ENCODE measurements around the gene CDC6. TPM values are rescaled to one million over a fixed set of nuclear protein-coding genes. Genes with fewer than 3 reads are reported as not detected.

CDC6 gene
- total RNA-seq, 1 donor from 2014 or later, result 1.0 TPM

DNA sequence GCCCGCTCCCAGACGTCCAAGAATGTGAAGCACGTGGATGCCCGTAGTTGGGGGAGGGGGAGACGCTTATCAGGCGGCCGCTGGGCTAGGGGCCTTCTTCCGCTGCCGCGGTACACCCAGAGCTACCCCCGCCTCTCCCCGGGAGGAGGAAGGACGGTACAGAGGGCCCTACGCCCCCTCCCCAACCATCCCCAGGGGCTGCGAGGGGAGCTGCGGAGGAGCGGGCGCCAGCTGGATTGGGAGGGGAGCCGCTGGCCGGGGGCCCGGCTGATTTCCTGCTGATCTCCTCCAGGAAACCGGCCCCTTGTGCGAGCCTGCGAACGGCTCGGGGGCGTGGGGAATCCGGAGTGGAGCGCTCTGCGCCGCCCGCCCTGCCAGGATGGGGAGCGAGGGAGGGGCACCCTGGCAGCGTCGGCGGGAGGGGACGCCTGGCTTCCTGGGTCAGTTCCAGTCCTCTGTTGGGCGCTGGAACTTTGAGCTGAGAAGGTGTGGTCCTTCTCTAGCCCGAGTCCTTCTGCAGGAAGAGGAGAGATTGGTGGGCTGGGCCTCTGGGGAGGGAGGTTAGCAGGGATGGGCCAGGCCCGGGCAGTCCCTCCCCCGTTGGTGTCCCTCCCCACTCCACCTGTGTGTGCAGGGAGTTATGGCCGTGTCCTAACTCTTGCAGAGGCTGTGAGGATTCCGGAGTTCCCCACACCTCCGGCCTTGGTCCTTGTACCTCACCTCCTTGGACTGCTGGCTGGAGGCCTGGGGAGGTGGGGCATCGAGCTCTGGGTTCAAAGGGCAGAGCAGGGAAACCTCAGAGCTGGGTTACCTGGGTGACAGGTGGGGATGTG is 57.7 kb downstream of the CDC6 start:
- intact Hi-C loops (cut with DNase I), result no loop called here
- DNase-seq (ENCODE audit: low spot score), result peak; percentile 84
- ATAC-seq, result peak; percentile 37

DNA sequence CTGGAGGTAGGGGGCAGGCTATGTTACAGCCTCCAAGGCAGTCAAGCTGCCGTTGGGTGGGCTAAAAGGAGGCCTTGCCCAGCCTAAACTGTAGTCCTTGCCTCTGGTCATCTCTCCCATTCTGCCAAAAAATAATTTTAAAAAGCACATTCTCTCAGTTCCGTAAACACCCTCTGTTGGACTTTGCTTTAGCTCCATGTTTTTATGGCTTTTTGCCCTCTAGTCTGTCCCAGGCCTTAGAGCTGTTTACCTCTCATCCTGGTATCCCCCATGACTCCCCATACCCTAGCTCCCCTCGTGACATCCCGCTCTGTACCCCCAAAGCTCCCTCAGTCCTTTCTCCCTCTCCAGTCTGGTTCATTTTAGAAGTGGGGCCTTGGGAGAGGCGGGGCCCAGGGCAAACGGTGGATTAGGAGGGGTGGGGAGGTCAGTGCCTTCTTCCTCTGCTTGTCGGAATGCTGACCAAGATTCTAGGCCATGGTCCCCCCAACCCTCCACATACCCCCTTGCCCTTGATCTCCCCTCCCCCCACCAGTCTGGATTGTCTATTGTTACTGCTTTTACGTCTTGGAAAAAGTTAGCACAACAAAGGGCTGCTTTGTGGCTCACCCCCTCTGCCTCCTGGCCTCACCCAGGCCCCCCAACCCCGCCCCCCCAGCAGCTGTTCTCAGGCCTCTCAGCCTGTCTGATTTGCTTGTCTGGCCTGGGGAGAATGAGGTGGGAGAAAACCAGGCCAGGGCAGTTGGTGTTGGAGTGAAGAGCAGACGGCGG is 58.5 kb downstream of the CDC6 start:
- intact Hi-C loops (cut with DNase I), result no loop called here
- DNase-seq (ENCODE audit: low spot score) (no peak), ATAC-seq (peak; percentile 1)

DNA sequence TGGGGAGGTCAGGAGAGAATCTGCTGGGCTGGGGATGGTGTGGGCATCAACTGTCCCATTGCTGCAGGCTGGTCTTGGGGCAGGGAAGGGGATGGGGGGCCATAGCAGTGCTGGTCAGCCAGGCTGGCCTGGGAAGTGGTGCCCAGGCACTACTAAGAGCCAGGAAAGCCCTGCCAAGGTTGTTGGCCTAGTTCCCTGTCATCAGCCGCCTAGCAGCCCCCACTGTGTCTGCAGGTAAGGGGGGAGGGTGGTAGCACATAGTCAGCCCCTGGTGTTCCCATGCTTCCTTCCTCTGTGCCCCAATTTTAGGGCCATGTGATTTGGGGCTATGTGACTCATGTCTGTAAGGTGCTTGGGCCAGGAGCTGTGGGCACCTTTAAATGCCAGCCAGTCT is 59.1 kb downstream of the CDC6 start:
- DNase-seq (ENCODE audit: low spot score), result no peak
- intact Hi-C loops (cut with DNase I), result no loop called here
- ATAC-seq, result no peak

DNA sequence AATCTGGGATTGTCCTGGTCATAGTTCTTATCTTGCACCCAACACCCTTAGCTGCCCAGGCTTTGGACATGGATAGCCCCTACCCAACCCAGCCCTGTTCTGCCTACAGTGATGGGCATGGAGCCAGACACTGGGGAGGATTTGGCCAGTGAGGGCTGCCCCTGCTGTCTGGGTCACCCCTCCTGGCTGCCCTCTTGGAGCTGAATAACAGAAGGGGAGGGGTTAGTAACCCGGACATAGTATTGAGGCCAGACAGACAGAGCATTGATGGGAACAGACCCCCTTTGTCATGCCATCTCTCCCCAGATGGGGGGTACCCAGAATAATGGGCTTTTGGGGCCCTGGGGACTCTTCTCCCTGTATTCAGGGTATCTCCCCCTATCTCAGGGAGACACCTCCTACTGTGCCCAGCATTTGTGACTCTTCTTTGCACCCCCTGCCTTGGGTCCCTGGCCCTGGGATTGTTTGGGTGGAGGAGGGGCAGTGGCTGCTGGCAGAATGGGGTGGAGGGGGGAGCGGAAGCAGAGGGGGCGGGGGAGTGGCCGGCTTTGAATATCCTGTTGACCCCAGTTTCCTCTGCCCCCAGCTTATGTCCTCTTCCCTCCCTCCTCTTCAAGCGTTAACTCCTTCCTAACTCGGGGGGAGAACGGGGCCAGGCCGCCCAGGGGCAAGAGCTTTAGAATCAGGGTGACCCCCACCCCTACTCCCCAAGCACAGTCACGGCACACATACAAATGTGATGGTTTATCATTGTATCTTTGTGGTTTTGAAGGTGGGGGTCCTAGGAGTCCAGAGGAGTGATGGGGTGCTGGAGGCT is 59.8 kb downstream of the CDC6 start:
- DNase-seq (ENCODE audit: low spot score), result no peak

DNA sequence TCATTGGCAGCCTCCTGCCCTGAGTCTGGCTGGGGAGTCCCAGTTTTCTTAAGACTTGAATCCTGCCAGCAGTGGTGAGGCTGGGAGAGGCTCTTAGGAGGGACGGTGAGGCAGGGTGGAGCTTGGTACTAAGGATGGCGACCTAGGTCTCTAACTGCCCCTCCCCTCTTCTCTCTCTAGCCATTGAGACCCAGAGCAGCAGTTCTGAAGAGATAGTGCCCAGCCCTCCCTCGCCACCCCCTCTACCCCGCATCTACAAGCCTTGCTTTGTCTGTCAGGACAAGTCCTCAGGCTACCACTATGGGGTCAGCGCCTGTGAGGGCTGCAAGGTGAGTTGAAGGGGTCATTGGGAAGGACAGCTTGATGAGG is 60.4 kb downstream of the CDC6 start:
- no peak for DNase-seq (ENCODE audit: low spot score)
- intact Hi-C loops (cut with DNase I), result no loop called here
- no peak for ATAC-seq

More for the DNA sequence above, 59.8 kb downstream of the CDC6 start:
- no peak for ATAC-seq
- intact Hi-C loops (cut with DNase I), result no loop called here

DNA sequence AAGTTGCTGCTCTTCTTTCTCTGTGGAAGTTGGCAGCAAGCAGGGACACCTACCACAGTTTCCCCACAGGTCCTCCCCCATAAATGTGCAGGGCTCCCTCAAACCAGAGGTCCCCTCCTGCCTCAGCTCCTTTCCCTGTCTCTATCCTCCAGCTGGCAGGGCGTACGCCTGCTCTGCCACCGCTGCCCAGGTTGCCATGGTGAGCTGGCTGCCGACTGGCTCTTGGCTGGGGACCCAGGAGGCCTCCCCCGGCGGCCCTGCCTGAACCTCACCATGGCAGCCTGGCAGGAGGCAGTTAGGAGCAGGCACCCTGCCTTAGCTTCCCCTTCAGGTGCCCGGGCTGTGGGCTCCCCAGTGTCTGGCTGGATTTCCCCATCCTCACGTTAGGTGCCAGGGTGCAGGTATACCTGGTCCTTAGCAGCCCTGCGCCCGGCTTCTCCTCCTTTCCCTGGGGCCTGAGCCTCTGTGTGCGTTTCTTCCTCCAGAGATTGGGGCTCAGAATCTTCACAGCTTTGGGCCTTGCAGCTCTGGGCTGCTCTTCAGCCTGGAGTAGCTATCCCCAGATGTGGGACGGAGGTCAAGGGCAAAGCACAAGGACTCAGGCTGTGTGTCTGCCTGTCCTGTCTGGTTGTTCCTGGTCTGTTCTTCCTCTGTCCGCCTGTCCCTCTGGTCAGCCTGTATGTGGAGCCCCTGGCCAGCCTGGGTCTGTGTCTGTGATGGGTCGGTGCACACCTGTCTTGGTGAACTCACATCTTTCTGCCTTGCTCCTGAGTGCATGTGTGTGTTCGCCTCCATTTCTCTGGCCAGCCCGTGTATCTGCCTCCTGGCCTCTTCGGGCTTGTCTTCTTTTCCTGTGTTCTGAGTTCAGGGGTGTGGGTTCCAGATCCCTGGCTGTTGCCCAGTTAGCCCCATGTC is 61.1 kb downstream of the CDC6 start:
- no peak for ATAC-seq
- intact Hi-C loops (cut with DNase I), result no loop called here
- DNase-seq (ENCODE audit: low spot score), result no peak

DNA sequence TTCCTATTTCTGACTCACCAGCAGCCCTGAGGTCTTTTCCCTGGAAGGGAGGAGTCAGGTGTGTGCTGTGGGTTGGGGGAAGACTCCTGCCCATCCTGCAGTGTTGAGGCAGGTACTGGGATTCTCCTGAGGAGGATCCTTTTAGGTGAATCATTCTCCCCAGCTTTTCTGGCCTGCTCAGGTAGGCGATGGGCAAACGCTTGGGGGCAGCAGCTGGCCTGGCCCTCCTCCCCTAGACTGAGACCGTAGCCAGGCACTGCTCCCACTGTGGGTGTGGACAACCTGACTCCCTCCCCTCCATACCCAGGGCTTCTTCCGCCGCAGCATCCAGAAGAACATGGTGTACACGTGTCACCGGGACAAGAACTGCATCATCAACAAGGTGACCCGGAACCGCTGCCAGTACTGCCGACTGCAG is 61.8 kb downstream of the CDC6 start:
- no peak for ATAC-seq
- intact Hi-C loops (cut with DNase I), result no loop called here
- no peak for DNase-seq (ENCODE audit: low spot score)

DNA sequence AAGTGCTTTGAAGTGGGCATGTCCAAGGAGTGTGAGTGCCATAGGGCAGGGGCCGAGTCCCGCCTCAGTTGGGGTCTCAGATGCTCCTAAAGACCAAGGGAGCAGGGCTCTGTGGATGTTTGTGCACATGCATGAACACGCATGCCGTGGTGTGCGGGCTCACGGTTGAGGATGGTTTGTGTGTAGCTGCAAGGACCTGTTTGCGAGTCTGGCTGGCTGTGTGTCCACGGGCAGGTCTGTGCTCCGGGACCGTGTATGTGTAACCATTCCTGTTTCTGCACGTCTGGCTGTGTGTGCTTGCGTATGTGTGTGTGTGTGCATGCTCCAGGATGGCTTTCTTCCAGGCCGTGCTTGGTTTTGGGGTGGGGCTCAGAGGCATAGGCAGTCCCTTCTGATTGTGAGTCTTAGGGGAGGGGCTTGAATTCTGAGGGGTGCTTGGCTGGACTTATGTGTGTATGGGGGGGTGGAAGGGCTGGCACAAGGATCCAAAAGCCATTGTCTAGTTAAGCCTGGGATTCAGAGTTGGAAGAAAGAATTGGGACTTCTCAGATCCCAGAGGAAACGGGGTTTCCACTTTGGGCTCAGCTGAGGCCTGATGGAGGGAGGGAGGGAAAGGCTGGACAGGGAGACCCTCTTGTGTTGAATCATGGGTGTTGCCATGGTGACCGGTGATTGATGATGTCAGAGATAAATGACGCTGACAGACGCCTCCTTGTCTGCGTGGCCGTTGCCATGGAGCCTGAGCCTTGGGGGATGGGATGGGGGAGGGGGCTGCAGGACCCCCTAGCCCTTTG is 62.4 kb downstream of the CDC6 start:
- no peak for ATAC-seq
- intact Hi-C loops (cut with DNase I), result no loop called here
- DNase-seq (ENCODE audit: low spot score), result peak; percentile 70

DNA sequence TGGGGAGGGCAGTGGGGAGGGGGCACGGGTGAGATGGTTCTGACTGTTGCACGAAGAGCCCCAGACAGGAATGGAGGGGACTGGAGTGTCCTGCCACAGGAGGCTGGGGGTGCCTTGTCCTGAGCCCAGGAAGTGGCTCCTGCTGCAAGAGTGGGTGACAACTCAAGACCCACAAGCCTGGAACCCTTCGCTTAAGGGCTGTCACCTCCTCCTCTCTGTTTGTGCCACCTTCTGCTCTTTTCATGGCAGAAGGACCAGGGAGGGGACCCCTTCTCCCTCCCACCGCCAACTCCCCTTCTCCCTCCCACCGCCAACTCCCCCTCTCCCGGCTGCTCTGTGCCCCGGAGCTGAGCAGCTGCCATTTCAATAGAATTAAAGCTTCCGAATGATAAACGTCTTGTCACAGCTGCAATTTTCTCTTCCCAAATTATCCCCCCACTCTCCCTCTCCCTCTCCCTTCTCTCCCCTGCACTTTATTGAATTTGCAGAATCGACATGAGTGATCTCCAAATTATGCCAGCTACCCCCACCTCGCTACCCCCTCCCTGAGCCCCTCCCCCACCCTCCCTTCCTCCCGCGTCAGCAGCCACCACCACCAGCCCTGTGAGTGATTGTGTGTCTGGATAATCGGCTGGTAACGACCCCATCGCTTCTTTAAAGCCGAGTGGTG is 63.1 kb downstream of the CDC6 start:
- intact Hi-C loops (cut with DNase I), result no loop called here
- DNase-seq (ENCODE audit: low spot score) (no peak), ATAC-seq (no peak)

DNA sequence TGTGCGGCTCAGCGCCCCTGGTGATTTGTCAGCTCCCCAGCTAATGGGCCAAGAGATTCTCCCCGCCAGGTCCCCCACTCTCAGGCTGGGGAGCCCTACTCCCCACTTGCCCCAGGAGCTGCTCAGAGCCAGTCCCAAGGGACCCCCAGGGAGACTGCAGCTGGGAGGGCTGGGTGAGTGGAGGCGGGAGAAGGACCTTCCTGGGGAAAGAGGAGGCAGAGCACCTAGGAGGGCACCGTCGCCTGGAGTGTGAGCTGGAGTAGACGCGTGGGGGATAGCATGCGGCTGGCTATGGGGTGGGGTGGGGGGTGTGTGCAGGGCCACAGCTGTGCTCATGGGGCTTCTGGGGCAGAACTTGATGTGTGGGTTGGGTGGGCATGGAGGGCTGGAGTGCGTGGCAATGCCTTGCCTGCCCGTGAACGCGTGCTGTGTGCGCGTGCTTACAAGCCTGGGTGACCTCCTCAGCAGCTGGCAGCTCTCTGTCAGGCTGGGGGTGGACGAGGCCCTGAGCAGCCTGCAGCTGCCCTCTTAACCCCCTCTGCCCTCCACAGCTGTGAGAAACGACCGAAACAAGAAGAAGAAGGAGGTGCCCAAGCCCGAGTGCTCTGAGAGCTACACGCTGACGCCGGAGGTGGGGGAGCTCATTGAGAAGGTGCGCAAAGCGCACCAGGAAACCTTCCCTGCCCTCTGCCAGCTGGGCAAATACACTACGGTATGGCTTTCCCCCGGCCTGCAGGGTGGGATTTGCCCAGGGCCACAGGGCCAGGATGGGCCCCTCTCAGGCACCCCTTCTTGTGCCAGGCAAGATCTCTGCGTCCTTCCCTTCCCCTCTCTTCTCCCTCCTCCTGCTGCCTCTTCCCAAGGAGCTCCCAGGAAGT is 63.9 kb downstream of the CDC6 start:
- no peak for ATAC-seq
- intact Hi-C loops (cut with DNase I), result no loop called here
- DNase-seq (ENCODE audit: low spot score), result no peak

DNA sequence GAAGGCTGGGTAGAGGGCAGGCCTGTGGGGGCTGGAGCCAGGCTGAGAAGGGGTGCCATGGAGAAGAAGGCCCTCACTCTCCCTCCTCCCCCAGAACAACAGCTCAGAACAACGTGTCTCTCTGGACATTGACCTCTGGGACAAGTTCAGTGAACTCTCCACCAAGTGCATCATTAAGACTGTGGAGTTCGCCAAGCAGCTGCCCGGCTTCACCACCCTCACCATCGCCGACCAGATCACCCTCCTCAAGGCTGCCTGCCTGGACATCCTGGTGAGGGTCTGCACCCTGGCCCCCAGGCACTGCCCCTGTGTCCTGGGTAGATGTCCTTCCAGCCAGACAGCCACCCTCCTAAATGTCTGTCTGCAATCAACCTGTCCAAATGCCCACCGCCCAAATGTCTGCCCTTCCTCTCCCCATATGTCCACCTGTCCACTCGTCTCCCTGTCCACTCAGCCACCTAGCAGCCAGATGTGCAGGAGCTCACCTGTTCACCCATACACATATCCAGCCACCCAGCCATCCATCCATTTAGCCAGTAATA is 64.6 kb downstream of the CDC6 start:
- ATAC-seq, result no peak
- no peak for DNase-seq (ENCODE audit: low spot score)
- intact Hi-C loops (cut with DNase I), result no loop called here

DNA sequence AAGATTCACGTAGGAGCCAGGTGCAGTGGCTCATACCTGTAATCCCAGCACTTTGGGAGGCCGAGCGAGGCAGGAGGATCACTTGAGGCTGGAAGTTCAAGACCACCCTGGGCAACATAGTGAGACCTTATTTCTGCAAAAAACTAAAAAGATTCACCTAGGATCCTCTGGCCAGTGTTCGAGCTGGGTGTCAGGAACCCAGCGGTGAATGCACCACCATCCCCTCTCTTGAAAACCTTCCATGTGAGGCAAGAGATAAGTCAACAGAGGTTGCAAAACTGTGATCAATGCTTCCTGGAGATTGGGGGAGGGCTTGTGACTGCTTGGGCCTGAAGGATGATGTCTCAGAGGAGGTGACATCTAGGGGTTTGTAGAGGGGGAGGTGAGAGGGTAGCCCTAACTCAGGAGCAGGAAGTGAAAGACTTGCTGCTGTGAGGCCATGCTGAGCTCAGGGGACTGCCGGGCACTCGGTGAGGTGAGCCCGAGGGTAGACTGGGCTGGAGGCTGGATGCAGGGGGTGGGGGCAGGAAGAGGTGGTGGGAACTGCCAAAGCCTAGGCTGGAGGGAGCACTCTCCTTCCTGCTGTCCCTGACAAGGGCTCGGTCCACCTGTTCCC is 65.2 kb downstream of the CDC6 start:
- DNase-seq (ENCODE audit: low spot score) (no peak), ATAC-seq (no peak)
- intact Hi-C loops (cut with DNase I), result no loop called here
